ENCODE data around the gene SPEN. TPM values are rescaled to one million over a fixed set of nuclear protein-coding genes. Genes with fewer than 3 reads are reported as not detected.

Gene SPEN
- total and polyA plus RNA-seq, 2 of the 4 experiments (the other 2 are of a cell fraction), result 7.6 to 15.8 TPM

- Histone ChIP-seq H4K5ac (ENCODE audit: low read depth, low read length) (no peak overlapping the region), H3K4me1 (ENCODE audit: control insufficient read depth, insufficient read depth, low read length) (no peaks in the 10 kb centered on the region), H2BK15ac (ENCODE audit: low read depth, low read length) (no peak overlapping the region), H2BK5ac (ENCODE audit: low read depth, low read length, poor library complexity, severe bottlenecking) (no peak overlapping the region), H3K9me3 (ENCODE audit: control insufficient read depth, insufficient read depth, low read length) (no peaks in the 10 kb centered on the region), H3K4me2 (ENCODE audit: low read depth, low read length) (no peak overlapping the region), H3K18ac (ENCODE audit: low read depth, low read length) (no peak overlapping the region), H2AK9ac (replicated peaks; ENCODE audit: low read depth, low read length, poor library complexity) (no peak overlapping the region), H3K27me3 (ENCODE audit: control insufficient read depth, insufficient read depth, low read length) (no peaks in the 10 kb centered on the region; the same call in 1 of the 2 replicates), H3K9ac (ENCODE audit: low read depth, low read length) (no peak overlapping the region), H3K4ac (ENCODE audit: low read depth, low read length) (no peak overlapping the region), H2AFZ (replicated peaks; ENCODE audit: low read length, poor library complexity) (no peak overlapping the region), H4K91ac (ENCODE audit: insufficient read depth, low read depth, low read length) (no peak overlapping the region), H3K14ac (replicated peaks; ENCODE audit: low read depth, low read length) (no peak overlapping the region), H3K23ac (ENCODE audit: low read depth, low read length) (no peak overlapping the region), H3K79me1 (ENCODE audit: low read depth in 1 of 2, low read length in 2 of 2) (no peaks in the 10 kb centered on the region), H2BK120ac (ENCODE audit: low read depth, low read length) (no peak overlapping the region), H4K20me1 (ENCODE audit: insufficient read depth, low read length) (no peaks in the 10 kb centered on the region), H2AK5ac (ENCODE audit: low read depth, low read length) (no peak overlapping the region; the same call in 1 of the 2 replicates), H3K36me3 (ENCODE audit: control insufficient read depth, insufficient read depth, low read length) (no peaks in the 10 kb centered on the region), H3K56ac (ENCODE audit: extremely low read depth, insufficient read depth, low read length) (no peak overlapping the region), H3K9me1 (ENCODE audit: insufficient read depth, low read length) (no peaks in the 10 kb centered on the region), H3K27ac (ENCODE audit: insufficient read depth, low read length) (no peak overlapping the region), H3K4me3 (ENCODE audit: insufficient read depth, low read depth, low read length) (no peak overlapping the region), H4K8ac (ENCODE audit: low read depth in 2 of 2, low read length in 2 of 2) (no peak overlapping the region), H2BK20ac (ENCODE audit: low read depth, low read length) (no peak overlapping the region)
- CTCF ChIA-PET, result no interaction called here
- intact Hi-C loops (cut with micrococcal nuclease), result no loop called here
- DNase-seq (no peak), ATAC-seq (ENCODE audit: low read depth) (no peak)
- no TSS peak for BruUV-seq (replicated peaks)
- POLR2A ChIA-PET (ENCODE audit: unreplicated experiment), result no interaction called here
- dilution Hi-C loops (cut with HindIII; ENCODE audit: low sequenced_read_pairs, unreplicated experiment), result no loop called here
- WGBS, 2 experiments (ENCODE audit: extremely low coverage in 2 of 2, insufficient read length in 1 of 2), result 88 to 100% methylated on average over 1 of the region's 13 CpGs
- in situ Hi-C loops (cut with MboI; ENCODE audit: low sequenced_read_pairs), result no loop called here
- TF ChIP-seq CEBPB (IDR thresholded peaks at IDR 0.05; ENCODE audit: low read depth, low read length), result no peak
- no peak for TF ChIP-seq MAZ (IDR thresholded peaks at IDR 0.05; ENCODE audit: borderline replicate concordance, low read depth, low read length)
- TF ChIP-seq, protein P1, sequence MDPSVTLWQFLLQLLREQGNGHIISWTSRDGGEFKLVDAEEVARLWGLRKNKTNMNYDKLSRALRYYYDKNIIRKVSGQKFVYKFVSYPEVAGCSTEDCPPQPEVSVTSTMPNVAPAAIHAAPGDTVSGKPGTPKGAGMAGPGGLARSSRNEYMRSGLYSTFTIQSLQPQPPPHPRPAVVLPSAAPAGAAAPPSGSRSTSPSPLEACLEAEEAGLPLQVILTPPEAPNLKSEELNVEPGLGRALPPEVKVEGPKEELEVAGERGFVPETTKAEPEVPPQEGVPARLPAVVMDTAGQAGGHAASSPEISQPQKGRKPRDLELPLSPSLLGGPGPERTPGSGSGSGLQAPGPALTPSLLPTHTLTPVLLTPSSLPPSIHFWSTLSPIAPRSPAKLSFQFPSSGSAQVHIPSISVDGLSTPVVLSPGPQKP (IDR thresholded peaks at IDR 0.05; ENCODE audit: borderline replicate concordance, low read depth, low read length), result no peak
- TF ChIP-seq RCOR1 (IDR thresholded peaks at IDR 0.05; ENCODE audit: insufficient replicate concordance, low read length), result no peak
- no peak for TF ChIP-seq MAFK (IDR thresholded peaks at IDR 0.05; ENCODE audit: low read depth, low read length)
- TF ChIP-seq CTCF (conservative IDR thresholded peaks at IDR 0.05; ENCODE audit: low read depth, low read length), result no peak
- TF ChIP-seq RFX5 (IDR thresholded peaks at IDR 0.05; ENCODE audit: low read depth, low read length), result no peak
- no peak for TF ChIP-seq RAD21 (IDR thresholded peaks at IDR 0.05; ENCODE audit: low read length)
- no peak for TF ChIP-seq NFE2L2 (IDR thresholded peaks at IDR 0.05; ENCODE audit: low read depth, low read length)
- no peak for TF ChIP-seq FOS (IDR thresholded peaks at IDR 0.05; ENCODE audit: low read depth, low read length)
- TF ChIP-seq CHD1 (IDR thresholded peaks at IDR 0.05; ENCODE audit: low read depth, low read length), result no peak
- no peak for TF ChIP-seq BHLHE40 (IDR thresholded peaks at IDR 0.05; ENCODE audit: low read depth, low read length)
- TF ChIP-seq, protein P2, sequence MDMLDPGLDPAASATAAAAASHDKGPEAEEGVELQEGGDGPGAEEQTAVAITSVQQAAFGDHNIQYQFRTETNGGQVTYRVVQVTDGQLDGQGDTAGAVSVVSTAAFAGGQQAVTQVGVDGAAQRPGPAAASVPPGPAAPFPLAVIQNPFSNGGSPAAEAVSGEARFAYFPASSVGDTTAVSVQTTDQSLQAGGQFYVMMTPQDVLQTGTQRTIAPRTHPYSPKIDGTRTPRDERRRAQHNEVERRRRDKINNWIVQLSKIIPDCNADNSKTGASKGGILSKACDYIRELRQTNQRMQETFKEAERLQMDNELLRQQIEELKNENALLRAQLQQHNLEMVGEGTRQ (IDR thresholded peaks at IDR 0.05; ENCODE audit: low read depth, low read length), result no peak
- no peak for TF ChIP-seq SMC3 (IDR thresholded peaks at IDR 0.05; ENCODE audit: low read depth, low read length)
- no peak for TF ChIP-seq MXI1 (IDR thresholded peaks at IDR 0.05; ENCODE audit: borderline replicate concordance, low read depth, low read length)
Measured at GRCh38 chr1:15988856-15989736, 141.6 kb downstream of the SPEN start.
